ENCODE results near the gene CTRL.

- TF ChIP-seq POLR2A (IDR thresholded peaks at IDR 0.05; ENCODE audit: low read depth, low read length), result no peak
- no peak for TF ChIP-seq POLR2AphosphoS5 (IDR thresholded peaks at IDR 0.05; ENCODE audit: low read depth, low read length)
Observed at GRCh38 chr16:67977469-67978227, 46.0 kb upstream of the CTRL start.
